Right lobe of liver (tissue), 4 donors: Measurements from ENCODE around the gene LLGL2.

ENCODE experiments used
- POLR2A ChIP-seq: fragments of 450-650 bp; IDR thresholded peaks from one replicate; pipeline ENCODE4 v1.6.1; 2017; ENCODE audit warnings: antibody characterized with exemption, mild to moderate bottlenecking
- TF ChIP-seq, protein P1 (sequence below), 4 donors: fragments of 200-600 bp in 3 of 4; fragments of 450-650 bp in 1 of 4; IDR thresholded peaks; one replicate each; pipeline versions ENCODE4 v1.5.1 to v1.8.0; 2016 to 2022; ENCODE audit warnings: antibody characterized with exemption in 4 of 4, mild to moderate bottlenecking in 2 of 4
- donor health status: DM: no; HTN: no; CAD: no.
- donor health status: DM: no; HTN: no; CAD: no.
- donor health status: DM: no; HTN: yes; CAD: no.

DNA sequence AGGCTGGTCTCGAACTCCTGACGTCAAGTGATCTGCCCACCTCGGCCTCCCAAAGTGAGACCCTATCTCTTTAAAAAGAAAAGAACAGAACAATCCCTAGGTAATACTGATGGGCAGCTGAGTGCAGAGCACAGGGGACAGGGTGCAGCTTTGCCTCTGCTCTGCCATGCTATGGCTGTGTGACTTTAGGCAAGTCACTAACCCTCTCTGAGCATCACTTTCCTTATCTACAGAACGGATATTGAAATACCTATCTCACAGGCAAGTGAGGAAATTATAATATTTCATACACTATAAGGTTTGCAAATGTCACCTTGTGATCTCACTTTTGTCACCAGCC is 14.3 kb upstream of the LLGL2 start:
- TF ChIP-seq, protein P1, sequence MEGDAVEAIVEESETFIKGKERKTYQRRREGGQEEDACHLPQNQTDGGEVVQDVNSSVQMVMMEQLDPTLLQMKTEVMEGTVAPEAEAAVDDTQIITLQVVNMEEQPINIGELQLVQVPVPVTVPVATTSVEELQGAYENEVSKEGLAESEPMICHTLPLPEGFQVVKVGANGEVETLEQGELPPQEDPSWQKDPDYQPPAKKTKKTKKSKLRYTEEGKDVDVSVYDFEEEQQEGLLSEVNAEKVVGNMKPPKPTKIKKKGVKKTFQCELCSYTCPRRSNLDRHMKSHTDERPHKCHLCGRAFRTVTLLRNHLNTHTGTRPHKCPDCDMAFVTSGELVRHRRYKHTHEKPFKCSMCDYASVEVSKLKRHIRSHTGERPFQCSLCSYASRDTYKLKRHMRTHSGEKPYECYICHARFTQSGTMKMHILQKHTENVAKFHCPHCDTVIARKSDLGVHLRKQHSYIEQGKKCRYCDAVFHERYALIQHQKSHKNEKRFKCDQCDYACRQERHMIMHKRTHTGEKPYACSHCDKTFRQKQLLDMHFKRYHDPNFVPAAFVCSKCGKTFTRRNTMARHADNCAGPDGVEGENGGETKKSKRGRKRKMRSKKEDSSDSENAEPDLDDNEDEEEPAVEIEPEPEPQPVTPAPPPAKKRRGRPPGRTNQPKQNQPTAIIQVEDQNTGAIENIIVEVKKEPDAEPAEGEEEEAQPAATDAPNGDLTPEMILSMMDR (IDR thresholded peaks at IDR 0.05): no peak
- TF ChIP-seq POLR2A: no peak
